Stimulated activated CD4-positive, alpha-beta T cell treated with anti-CD3 and anti-CD28 coated beads, Interleukin-15, amount 100 ng/mL, for 48 hours (primary cell): ENCODE data around the gene TMEM97.
"Not testable (repeated sequence)": the region's sequence is repeated elsewhere in the genome, so short reads cannot be mapped to it uniquely, and the experiment has no call there.

Experiments
- DNase-seq, 2 donors: peaks; one replicate each; pipeline ENCODE4 v3.0.0-alpha.2; 2020; ENCODE audit warnings: low read depth in 2 of 2

TMEM97 gene

GRCh38 chr17:28338056-28338768 is 19.2 kb downstream of the TMEM97 start:
- DNase-seq, result no peak

- not testable (repeated sequence) for DNase-seq
Measured at GRCh38 chr17:28338769-28339212, 19.8 kb downstream of the TMEM97 start.

GRCh38 chr17:28339431-28339830 is 20.4 kb downstream of the TMEM97 start:
- no peak for DNase-seq

- no peak for DNase-seq
Measured at GRCh38 chr17:28340374-28340773, 21.4 kb downstream of the TMEM97 start.

GRCh38 chr17:28341516-28341915 is 22.5 kb downstream of the TMEM97 start:
- no peak for DNase-seq

GRCh38 chr17:28342313-28342712 is 23.3 kb downstream of the TMEM97 start:
- no peak for DNase-seq

GRCh38 chr17:28343491-28343932 is 24.5 kb downstream of the TMEM97 start:
- DNase-seq, result no peak

GRCh38 chr17:28344011-28344410 is 25.0 kb downstream of the TMEM97 start:
- no peak for DNase-seq

GRCh38 chr17:28344435-28344901 is 25.5 kb downstream of the TMEM97 start:
- no peak for DNase-seq

- DNase-seq, result no peak
Measured at GRCh38 chr17:28345419-28346198, 26.6 kb downstream of the TMEM97 start.

GRCh38 chr17:28346199-28346580 is 27.2 kb downstream of the TMEM97 start:
- DNase-seq, result no peak

GRCh38 chr17:28346746-28347246 is 27.8 kb downstream of the TMEM97 start:
- DNase-seq, result no peak

GRCh38 chr17:28347261-28347891 is 28.4 kb downstream of the TMEM97 start:
- DNase-seq, result no peak

- DNase-seq, result no peak
Measured at GRCh38 chr17:28348979-28349378, 30.0 kb downstream of the TMEM97 start.

GRCh38 chr17:28350271-28350670 is 31.3 kb downstream of the TMEM97 start:
- no peak for DNase-seq

- DNase-seq, result peak; percentile 92 to 93
Measured at GRCh38 chr17:28357061-28357900, 38.3 kb downstream of the TMEM97 start, which contains the start of gene POLDIP2. TSS of gene POLDIP2 (minus strand) at chr17:28357527. CDS start at chr17:28357448, 79 bp downstream.

GRCh38 chr17:28357901-28358197 is 38.8 kb downstream of the TMEM97 start:
- DNase-seq, result no peak

- no peak for DNase-seq
Measured at GRCh38 chr17:28363186-28363585, 44.2 kb downstream of the TMEM97 start.

- no peak for DNase-seq
Measured at GRCh38 chr17:28363776-28364650, 45.0 kb downstream of the TMEM97 start.

- no peak for DNase-seq
Measured at GRCh38 chr17:28364665-28365363, 45.8 kb downstream of the TMEM97 start, which contains the start of gene SEBOX. TSS of gene SEBOX (minus strand) at chr17:28365199. CDS start at chr17:28365151, 48 bp downstream.
